ENCODE results near the gene FBXO17. TPM values are rescaled to one million over a fixed set of nuclear protein-coding genes. Genes with fewer than 3 reads are reported as not detected.

FBXO17 gene
- total RNA-seq, 1 experiment from 2014 or later = 5.3 TPM

DNA sequence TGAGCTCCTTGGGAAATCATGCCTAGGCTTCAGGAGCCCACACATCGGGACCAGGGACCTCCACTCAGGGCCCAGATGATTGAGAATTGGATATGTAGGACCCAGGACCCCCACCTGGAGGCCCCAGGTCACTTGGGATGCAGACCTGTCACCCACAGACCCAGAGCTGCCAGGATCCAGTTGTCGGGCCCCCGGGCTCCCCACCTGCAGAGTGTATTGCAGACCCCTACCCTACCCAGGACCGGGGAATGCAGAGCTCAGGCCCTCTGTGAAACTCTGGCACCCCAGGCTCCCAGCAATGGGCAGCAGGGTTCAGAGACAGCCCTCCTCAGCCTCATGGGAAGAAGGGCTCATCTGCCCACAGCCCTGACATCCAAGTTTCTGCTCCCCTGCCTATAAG is 69.9 kb downstream of the FBXO17 start:
- Histone ChIP-seq H3K36me3 (peaks cover 40% of the 10 kb centered on the region), H3K27ac (no peak overlapping the region), H3K4me3 (no peak overlapping the region), H3K9me3 (replicated peaks) (no peaks in the 10 kb centered on the region; the same call in 1 of the 2 replicates), H3K4me1 (0 out of 2 replicates have a peak, but pooled peaks cover 2% of the 10 kb centered on the region), H3K27me3 (no peaks in the 10 kb centered on the region)
- DNase-seq = no peak

DNA sequence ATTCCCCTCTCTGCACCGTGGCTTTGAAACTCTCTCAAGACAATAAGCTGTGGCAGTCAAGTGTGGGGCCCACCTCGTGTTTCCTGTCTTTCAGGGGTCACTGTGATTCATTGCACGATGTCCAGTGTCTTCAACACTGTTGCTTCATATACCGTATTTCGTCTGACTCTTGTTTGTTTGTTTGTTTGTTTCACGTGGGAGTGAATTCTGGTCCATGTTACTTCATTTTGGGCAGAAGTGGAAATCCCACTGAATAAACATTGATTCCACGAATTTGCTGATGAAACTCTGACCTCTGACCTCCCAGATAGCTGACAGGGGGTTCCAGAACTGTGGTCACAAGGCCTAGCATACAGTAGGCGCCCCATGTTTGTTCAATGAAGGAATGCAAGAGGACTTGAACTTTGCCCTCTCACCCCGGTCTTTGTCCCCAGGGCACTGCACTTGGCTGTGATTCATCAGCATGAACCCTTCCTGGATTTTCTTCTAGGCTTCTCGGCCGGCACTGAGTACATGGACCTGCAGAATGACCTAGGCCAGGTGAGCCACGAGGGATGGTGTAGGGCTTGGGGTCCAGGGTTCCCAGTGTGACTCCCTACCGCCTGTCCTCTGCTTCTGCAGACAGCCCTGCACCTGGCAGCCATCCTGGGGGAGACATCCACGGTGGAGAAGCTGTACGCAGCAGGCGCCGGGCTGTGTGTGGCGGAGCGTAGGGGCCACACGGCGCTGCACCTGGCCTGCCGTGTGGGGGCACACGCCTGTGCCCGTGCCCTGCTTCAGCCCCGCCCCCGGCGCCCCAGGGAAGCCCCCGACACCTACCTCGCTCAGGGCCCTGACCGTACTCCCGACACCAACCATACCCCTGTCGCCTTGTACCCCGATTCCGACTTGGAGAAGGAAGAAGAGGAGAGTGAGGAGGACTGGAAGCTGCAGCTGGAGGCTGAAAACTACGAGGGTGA is 70.7 kb downstream of the FBXO17 start:
- Histone ChIP-seq H3K27ac (no peak overlapping the region), H3K4me3 (no peak overlapping the region), H3K4me1 (0 out of 2 replicates have a peak, but pooled peaks cover 3% of the 10 kb centered on the region), H3K36me3 (peaks cover 40% of the 10 kb centered on the region), H3K27me3 (no peaks in the 10 kb centered on the region), H3K9me3 (replicated peaks) (no peaks in the 10 kb centered on the region; the same call in 1 of the 2 replicates)
- no peak for DNase-seq

DNA sequence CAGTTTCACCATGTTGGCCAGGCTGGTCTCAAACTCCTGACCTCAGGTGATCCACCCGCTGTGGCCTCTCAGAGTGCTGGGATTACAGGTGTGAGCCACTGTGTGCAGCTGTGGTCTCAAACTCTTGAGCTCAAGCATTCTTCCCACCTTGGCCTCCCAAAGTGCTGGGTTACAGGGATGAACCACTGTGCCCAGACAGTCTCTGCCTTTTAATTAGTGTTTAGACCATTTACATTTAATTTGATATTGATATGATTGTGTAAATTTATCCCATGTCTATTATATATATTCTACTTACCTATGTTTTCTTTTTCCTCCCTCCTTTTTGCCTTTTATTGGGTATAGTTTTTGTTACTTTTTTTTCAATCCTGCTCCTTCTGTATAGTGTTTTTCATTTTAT is 73.9 kb downstream of the FBXO17 start:
- no peak overlapping the region for H3K4me3 ChIP-seq
- H3K27me3 ChIP-seq = no peaks in the 10 kb centered on the region
- no peak overlapping the region for H3K27ac ChIP-seq
- H3K4me1 ChIP-seq = peaks cover 8% of the 10 kb centered on the region; the same call in 1 of the 2 replicates
- peaks cover 23% of the 10 kb centered on the region for H3K36me3 ChIP-seq
- no peak for DNase-seq
- H3K9me3 ChIP-seq (replicated peaks) = no peaks in the 10 kb centered on the region; the same call in 1 of the 2 replicates

DNA sequence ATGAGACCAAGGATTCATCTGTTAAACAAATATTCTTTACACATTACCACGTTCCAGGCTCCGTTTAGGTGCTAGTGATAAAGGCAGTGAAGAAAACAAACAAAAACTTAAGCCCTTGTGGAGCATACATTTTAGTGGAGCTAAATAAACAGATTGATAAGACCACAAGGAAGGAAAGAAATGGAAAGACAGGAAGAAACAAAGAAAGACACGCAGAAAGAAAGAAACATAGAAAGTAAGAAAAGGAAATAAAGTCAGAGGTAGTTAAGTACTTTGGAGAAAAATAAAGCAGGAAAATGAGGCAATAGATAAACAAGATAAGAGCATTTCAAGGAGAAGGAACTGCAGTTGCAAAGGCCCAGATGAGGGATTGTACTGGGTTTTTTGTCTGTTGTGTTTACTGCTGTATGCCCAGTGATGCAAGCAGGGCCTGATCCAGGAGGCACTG is 74.8 kb downstream of the FBXO17 start:
- peak overlapping the region; percentile 67; the same call in 1 of the 2 replicates for H3K27ac ChIP-seq
- H3K27me3 ChIP-seq = no peaks in the 10 kb centered on the region
- H3K4me1 ChIP-seq = peaks cover 8% of the 10 kb centered on the region; the same call in 1 of the 2 replicates
- no peaks in the 10 kb centered on the region; the same call in 1 of the 2 replicates for H3K9me3 ChIP-seq (replicated peaks)
- H3K36me3 ChIP-seq = peaks cover 13% of the 10 kb centered on the region
- DNase-seq = no peak
- peak overlapping the region; percentile 78 for H3K4me3 ChIP-seq

DNA sequence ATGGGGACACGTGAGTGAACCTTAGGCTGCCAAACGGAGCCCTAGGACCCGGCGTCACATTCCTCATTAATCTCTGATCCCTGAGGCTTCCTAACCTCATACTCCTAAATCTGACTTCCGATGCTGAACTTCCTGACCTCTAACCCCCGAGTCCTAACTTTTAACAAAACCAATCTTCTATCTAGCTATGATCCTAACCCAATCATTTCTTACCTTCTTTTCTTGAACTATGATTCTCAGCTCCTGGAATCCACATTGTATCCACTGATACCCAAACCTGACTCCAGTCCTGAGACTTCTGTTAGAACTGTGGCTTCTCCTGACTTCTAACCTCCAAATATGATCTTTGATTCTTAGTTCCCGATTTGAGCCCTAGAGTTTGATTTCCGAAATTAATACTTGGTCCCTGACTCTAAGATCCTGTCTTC is 75.3 kb downstream of the FBXO17 start:
- Histone ChIP-seq H3K36me3 (peaks cover 8% of the 10 kb centered on the region), H3K4me3 (peak overlapping the region; percentile 78), H3K4me1 (peaks cover 8% of the 10 kb centered on the region; the same call in 1 of the 2 replicates), H3K27ac (peak overlapping the region; percentile 67), H3K27me3 (no peaks in the 10 kb centered on the region), H3K9me3 (replicated peaks) (no peaks in the 10 kb centered on the region; the same call in 1 of the 2 replicates)
- DNase-seq = no peak

DNA sequence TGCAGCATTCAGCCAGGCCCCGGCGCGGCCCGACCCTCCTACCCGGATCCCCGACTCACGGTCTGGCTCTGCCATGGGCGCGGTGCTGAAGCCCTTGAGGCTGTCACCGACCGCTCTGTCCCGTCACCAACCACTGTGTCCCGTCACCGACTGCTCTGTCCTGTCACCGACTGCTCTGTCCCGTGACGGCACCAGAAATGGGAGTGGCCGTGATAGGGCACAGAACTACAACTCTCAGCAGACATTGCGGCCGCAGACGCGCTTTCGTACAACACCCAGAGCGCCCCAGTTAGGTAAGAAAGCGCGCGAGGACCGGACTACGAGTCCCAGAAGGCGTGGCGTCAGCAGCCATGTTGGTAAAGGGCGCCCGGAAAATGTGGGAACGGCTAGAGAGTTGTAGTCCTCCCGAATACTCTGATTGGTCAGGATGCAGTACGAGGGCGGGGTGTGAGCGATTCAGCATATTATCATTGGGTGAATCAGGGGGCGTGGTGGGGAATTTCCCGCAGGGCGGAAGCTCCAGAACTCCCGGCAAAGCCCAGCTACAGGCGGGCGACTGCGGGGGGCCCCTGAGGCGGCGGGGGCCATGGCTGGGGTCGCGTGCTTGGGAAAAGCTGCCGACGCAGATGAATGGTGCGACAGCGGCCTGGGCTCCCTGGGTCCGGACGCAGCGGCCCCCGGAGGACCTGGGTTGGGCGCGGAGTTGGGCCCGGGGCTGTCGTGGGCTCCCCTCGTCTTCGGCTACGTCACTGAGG is 75.9 kb downstream of the FBXO17 start, which contains the start of the genes NFKBIB and SIRT2:
Gene NFKBIB, plus strand, starts transcription at position 523 of the 755 bp plus-strand sequence. Its CDS starts 64 bp downstream, at position 587.
Gene SIRT2, minus strand, starts transcription at position 172 of the 755 bp plus-strand sequence. Its CDS starts 97 bp downstream, at position 75.
- peak; percentile 100 for DNase-seq
- Histone ChIP-seq H3K27me3 (no peaks in the 10 kb centered on the region), H3K27ac (peak within 1 kb of the TSS; percentile 67), H3K4me3 (peak within 1 kb of the TSS; percentile 78), H3K4me1 (peaks cover 8% of the 10 kb centered on the region; the same call in 1 of the 2 replicates), H3K9me3 (replicated peaks) (no peaks in the 10 kb centered on the region; the same call in 1 of the 2 replicates), H3K36me3 (peaks cover 2% of the 10 kb centered on the region; the same call in 1 of the 2 replicates)

DNA sequence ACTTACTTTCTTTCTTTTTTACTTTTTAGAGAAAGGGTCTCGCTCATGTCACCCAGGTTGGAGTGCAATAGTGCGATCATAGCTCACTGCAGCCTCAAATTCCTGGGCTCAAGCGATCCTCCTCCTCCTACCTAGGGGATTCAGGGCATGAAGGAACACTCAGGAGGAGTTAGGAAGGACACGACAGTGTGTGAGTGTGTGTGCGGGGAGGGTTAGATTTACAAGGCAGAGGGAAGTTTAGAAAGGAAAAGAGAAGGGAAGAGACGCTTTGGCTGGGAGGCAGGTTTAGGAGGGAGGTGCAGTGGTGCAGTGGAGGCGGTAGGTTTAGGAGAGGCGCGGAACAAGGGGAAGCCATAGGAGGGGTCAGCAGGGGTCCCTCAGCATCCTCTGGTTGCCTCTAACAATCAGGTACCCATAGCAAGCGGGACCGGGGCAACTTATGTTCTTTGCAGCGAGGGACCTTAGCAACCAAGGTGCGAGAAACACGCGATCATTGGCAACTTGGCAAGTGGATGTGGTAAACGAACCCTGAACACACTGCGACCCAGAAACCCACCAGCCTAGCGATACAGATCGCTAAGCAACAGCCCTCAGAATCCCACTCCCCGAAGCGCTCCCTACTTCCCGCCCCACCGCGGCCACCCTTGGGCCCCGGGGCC is 76.6 kb downstream of the FBXO17 start:
- Histone ChIP-seq H3K4me3 (peak overlapping the region; percentile 78), H3K4me1 (peaks cover 8% of the 10 kb centered on the region; the same call in 1 of the 2 replicates), H3K9me3 (replicated peaks) (no peaks in the 10 kb centered on the region; the same call in 1 of the 2 replicates), H3K27ac (peak overlapping the region; percentile 11), H3K36me3 (no peaks in the 10 kb centered on the region), H3K27me3 (no peaks in the 10 kb centered on the region)
- peak in 1 of 2 experiments; percentile 38 for DNase-seq

DNA sequence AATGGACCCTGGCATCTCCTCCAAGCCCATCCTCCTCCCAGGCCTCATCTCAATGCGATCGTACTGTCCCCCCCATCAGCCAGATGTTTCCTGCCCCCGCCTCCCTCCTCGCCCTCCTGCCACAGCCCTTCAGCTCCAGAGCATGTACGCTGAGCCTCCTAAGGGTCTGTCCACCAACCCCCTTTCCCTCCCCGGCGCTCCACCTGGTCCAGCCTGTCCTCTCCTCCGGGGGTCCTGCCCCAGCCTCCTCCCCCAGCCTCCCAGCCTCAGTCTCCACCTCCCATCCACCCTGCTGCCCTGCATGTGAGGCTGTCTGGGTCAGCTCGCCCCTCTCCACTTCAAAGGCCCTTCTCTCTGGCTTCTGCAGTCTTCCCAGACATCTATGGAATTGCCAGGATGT is 80.6 kb downstream of the FBXO17 start:
- Histone ChIP-seq H3K4me1 (peaks cover 25% of the 10 kb centered on the region), H3K4me3 (no peak overlapping the region), H3K36me3 (peaks cover 2% of the 10 kb centered on the region; the same call in 1 of the 2 replicates), H3K27me3 (no peaks in the 10 kb centered on the region), H3K9me3 (replicated peaks) (no peaks in the 10 kb centered on the region), H3K27ac (no peak overlapping the region)
- DNase-seq = no peak

DNA sequence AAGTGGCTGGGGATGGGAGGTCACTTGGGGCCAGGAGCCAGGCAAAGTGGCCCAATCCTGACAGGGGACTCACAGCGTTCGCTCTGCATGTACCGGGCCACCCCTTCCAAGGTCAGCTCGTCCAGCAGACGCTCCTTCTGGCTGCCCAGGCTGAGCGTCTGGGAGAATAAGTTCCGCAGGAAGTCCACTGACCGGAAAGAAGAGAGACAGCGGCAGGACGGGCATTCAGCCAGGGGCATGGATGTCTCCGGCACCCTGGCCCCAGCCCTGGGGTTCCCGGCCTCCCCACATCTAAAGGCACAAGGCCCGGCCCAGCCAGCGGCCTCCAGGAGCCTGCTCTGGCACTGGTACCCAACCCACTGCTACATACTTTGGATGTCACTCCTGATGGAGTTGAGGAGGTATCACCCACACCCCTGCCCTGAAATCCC is 82.2 kb downstream of the FBXO17 start:
- H3K4me3 ChIP-seq = no peak overlapping the region
- 0 out of 2 replicates have a peak overlapping the region, but pooled peaks have one; percentile 1 for H3K27ac ChIP-seq
- peaks cover 2% of the 10 kb centered on the region; the same call in 1 of the 2 replicates for H3K36me3 ChIP-seq
- no peaks in the 10 kb centered on the region for H3K27me3 ChIP-seq
- no peaks in the 10 kb centered on the region for H3K9me3 ChIP-seq (replicated peaks)
- DNase-seq = no peak
- H3K4me1 ChIP-seq = peaks cover 23% of the 10 kb centered on the region

DNA sequence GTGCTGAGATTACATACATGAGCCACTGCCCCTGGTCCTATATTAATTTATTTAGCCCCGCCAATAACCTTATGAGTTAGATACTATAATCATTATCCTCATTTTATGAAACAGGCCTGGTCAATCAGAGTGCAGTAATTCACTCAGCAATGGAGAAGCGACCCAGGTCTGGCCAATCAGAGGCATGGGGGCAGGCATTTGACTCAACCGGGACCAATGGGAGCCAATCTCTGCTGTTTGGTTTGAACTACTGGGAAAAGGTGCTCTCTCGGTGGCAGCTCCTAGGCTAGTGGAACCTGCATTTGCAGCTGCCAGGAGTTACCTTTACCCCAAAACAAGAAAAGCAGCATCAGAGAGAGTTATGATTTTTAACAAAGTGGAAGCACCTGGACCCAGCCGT is 82.7 kb downstream of the FBXO17 start:
- H3K36me3 ChIP-seq = peaks cover 2% of the 10 kb centered on the region; the same call in 1 of the 2 replicates

DNA sequence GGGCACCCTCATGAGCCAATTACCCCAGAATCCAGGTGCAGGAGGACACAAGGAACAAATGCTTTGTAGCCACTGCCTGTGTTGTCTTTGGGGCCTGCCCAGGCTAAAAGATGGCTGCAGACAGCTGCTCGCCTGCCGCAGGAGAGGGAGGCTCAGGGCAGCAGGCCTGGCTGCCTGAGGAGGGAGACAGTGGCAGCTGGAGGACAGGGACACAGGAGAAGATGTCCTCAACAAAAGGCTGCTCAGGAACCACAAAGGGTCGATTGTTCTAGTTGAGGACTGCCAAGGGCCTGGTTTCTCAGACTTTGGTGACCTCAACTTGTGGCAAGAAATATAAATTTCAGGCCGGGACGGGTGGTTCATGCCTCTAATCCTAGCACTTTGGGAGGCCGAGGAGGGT is 83.8 kb downstream of the FBXO17 start:
- H3K4me1 ChIP-seq = peaks cover 24% of the 10 kb centered on the region
- peaks cover 2% of the 10 kb centered on the region; the same call in 1 of the 2 replicates for H3K36me3 ChIP-seq
- H3K27me3 ChIP-seq = no peaks in the 10 kb centered on the region
- peak; percentile 98 to 99 for DNase-seq
- peak overlapping the region; percentile 79 for H3K27ac ChIP-seq
- no peak overlapping the region for H3K4me3 ChIP-seq
- no peaks in the 10 kb centered on the region for H3K9me3 ChIP-seq (replicated peaks)

More for the DNA sequence above, 82.7 kb downstream of the FBXO17 start:
- peak in 1 of 2 experiments; percentile 53 for DNase-seq
- no peaks in the 10 kb centered on the region for H3K27me3 ChIP-seq
- H3K9me3 ChIP-seq (replicated peaks) = no peaks in the 10 kb centered on the region
- H3K27ac ChIP-seq = peak overlapping the region; percentile 79; the same call in 1 of the 2 replicates
- H3K4me3 ChIP-seq = no peak overlapping the region
- peaks cover 20% of the 10 kb centered on the region for H3K4me1 ChIP-seq

Data from SJCRH30 (cell line).